Heart left ventricle (tissue), 16 donors: ENCODE measurements around the gene NLRC3. TPM values are rescaled to one million over a fixed set of nuclear protein-coding genes. Genes with fewer than 3 reads are reported as not detected.

Source experiments
- ATAC-seq, 4 donors: fragments of 200-7000 bp; cut with Tn5 transposase; one replicate each; pipeline ENCODE4 v1.9.1; 2020 to 2022; ENCODE audit warnings: moderate library complexity in 4 of 4, mild to moderate bottlenecking in 3 of 4, moderate number of reproducible peaks in 1 of 4
- DNase-seq, 5 donors: peaks; one replicate each; pipeline ENCODE4 v3.0.0-alpha.2; 2020
- H3K27ac ChIP-seq, 12 donors: fragments of 200-600 bp; sonication (generic) in 4 of 12; one replicate each; pipeline versions ENCODE4 v1.5.0 to v1.8.0; 2016 to 2022; ENCODE audit warnings: mild to moderate bottlenecking in 2 of 12
- H3K27me3 ChIP-seq, 9 donors: fragments of 200-600 bp; sonication (generic) in 2 of 9; one replicate each; pipeline versions ENCODE4 v1.5.1 to v1.8.0; 2016 to 2022; ENCODE audit warnings: mild to moderate bottlenecking in 3 of 9
- H3K36me3 ChIP-seq, 9 donors: fragments of 200-600 bp; sonication (generic) in 2 of 9; one replicate each; pipeline versions ENCODE4 v1.5.0 to v1.8.0; 2018 to 2022; ENCODE audit warnings: mild to moderate bottlenecking in 2 of 9
- H3K4me1 ChIP-seq, 12 donors: fragments of 200-600 bp; sonication (generic) in 4 of 12; one replicate each; pipeline versions ENCODE4 v1.5.0 to v1.8.0; 2016 to 2022; ENCODE audit warnings: mild to moderate bottlenecking in 3 of 12
- H3K4me3 ChIP-seq, 12 donors: fragments of 200-600 bp; sonication (generic) in 4 of 12; one replicate each; pipeline versions ENCODE4 v1.5.0 to v1.8.0; 2017 to 2022; ENCODE audit warnings: mild to moderate bottlenecking in 9 of 12, moderate library complexity in 4 of 12
- H3K9me3 ChIP-seq, 12 donors: fragments of 200-600 bp; sonication (generic) in 4 of 12; one replicate each; pipeline versions ENCODE4 v1.5.0 to v1.8.0; 2016 to 2022; ENCODE audit warnings: mild to moderate bottlenecking in 1 of 12
- CTCF ChIP-seq, 12 donors: fragments of 200-600 bp; sonication (generic) in 4 of 12; IDR thresholded peaks; one replicate each; pipeline versions ENCODE4 v1.5.0 to v1.8.0; 2018 to 2022; ENCODE audit warnings: antibody characterized with exemption in 12 of 12, mild to moderate bottlenecking in 5 of 12
- POLR2A ChIP-seq, 2 donors: fragments of 450-650 bp; IDR thresholded peaks; one replicate each; pipeline ENCODE4 v1.6.1; 2017; ENCODE audit warnings: antibody characterized with exemption in 2 of 2, mild to moderate bottlenecking in 2 of 2, moderate library complexity in 2 of 2
- WGBS, 4 donors: extraction: QIAGEN DNeasy Blood & Tissue Kit in 2 of 4; methylation state at CpG; one replicate each; pipeline versions ENCODE4 v1.1.5 to v1.1.7; 2013 to 2018; 5-methylcytosine and 5-hydroxymethylcytosine counted together
- intact Hi-C, 10 donors: fragments of 100-400 bp; cut with DNase I; formaldehyde crosslinking; loops; one replicate each; pipeline versions ENCODE4 v1.11.1 to v1.14.2; 2022
- polyA plus RNA-seq, 2 donors: library from polyadenylated mRNA; stranded (reverse); fragments of 200-250 nt; gene quantifications; one replicate each; pipeline ENCODE4 v1.2.3, GENCODE V29; 2013
- total RNA-seq, 9 donors: library from RNA; depleted of rRNA in 2 of 9; stranded (reverse); fragments of >200 nt in 2 of 9; fragmentation: NEBNext Ultra II Directional in 3 of 9; extraction: Animal tissue kit (Norgen Biotek cat#: 25700) in 3 of 9; gene quantifications; one replicate each; pipeline versions ENCODE4 v1.1.0 to v1.2.4, GENCODE V29; 2016 to 2023
- donor health status: ischemic (EF 13 %, LVEDD 7.1; RV severe dilation, severe dysfunction).
- donor health status: healthy with polysubstance abuse.
- donor health status: DM: no; HTN: yes; CAD: no.
- donor health status: DM: no; HTN: no; CAD: no.
- donor health status: ischemic (EF 25% LVEDD 6.9; RV normal size, moderate dysfunction).
- donor health status: ischemic (EF 25% LVEDD 5.7; RV mildly dilated, moderate dysfunction).
- donor health status: healthy.
- donor health status: DM: yes; HTN: yes; CAD: no.
- donor health status: ischemic (EF 35%, LVEDD 5.7; RV mildly dilated, moderate dysfunction).
- donor health status: nonischemic (EF 11% LVEDD 7.7; RV severe dilation, severe dysfunction).
- donor health status: DM: yes; HTN: yes; CAD: no.
- donor health status: PGD.
- donor health status: ischemic (EF 29% LVEDD 5.4; RV normal size, mild dysfunction).
- donor health status: nonischemic (EF 23%, LVEDD 6.1; RV moderate dilation, normal function).

NLRC3 gene
- total and polyA plus RNA-seq, 11 donors: 0.44 to 2.9 (median 0.95) TPM

- intact Hi-C loops: loop anchor here in 1 of 10 donors (10.0 kb wide), 1 partner anchor 338 kb away; no protein-coding TSS in a partner anchor
- H3K36me3 ChIP-seq: peaks cover 0 to 83% (median 65%) of the 10 kb centered on the region in 9 donors
- WGBS, 4 donors: 38 to 42% (median 40%) methylated on average over 4 of the region's 4 CpGs
- no peaks in the 10 kb centered on the region for H3K9me3 ChIP-seq
- no peak for TF ChIP-seq CTCF (IDR thresholded peaks at IDR 0.05)
- TF ChIP-seq POLR2A (IDR thresholded peaks at IDR 0.05): no peak
- no peaks in the 10 kb centered on the region for H3K27me3 ChIP-seq
- peak in 3 of 5 donors; percentile 30 to 38 (median 33) for DNase-seq
- peak overlapping the region in 9 of 12 donors; percentile 6 to 70 (median 53) for H3K27ac ChIP-seq
- H3K4me1 ChIP-seq: peaks cover 0 to 9% (median 1%) of the 10 kb centered on the region in 12 donors
- H3K4me3 ChIP-seq: no peak overlapping the region
- ATAC-seq: peak; percentile 52 to 78 (median 70)
Observed at GRCh38 chr16:3536851-3537250, 40.4 kb downstream of the NLRC3 start.

GRCh38 chr16:3536271-3536731 lies 40.9 kb downstream of the NLRC3 start:
- H3K27ac ChIP-seq: peak overlapping the region in 7 of 12 donors; percentile 6 to 70 (median 53)
- intact Hi-C loops: loop anchor here in 1 of 10 donors (10.0 kb wide), 1 partner anchor 338 kb away; no protein-coding TSS in a partner anchor
- H3K27me3 ChIP-seq: no peaks in the 10 kb centered on the region
- H3K9me3 ChIP-seq: no peaks in the 10 kb centered on the region
- peaks cover 0 to 9% (median 1%) of the 10 kb centered on the region in 12 donors for H3K4me1 ChIP-seq
- DNase-seq (no peak), ATAC-seq (no peak)
- peaks cover 0 to 83% (median 71%) of the 10 kb centered on the region in 9 donors for H3K36me3 ChIP-seq
- WGBS, 4 donors: 64 to 73% (median 69%) methylated on average over 3 of the region's 3 CpGs
- TF ChIP-seq CTCF (IDR thresholded peaks at IDR 0.05): no peak
- no peak for TF ChIP-seq POLR2A (IDR thresholded peaks at IDR 0.05)
- no peak overlapping the region for H3K4me3 ChIP-seq

GRCh38 chr16:3534126-3534525 lies 43.1 kb downstream of the NLRC3 start:
- Histone ChIP-seq H3K9me3 (no peaks in the 10 kb centered on the region), H3K27me3 (no peaks in the 10 kb centered on the region), H3K4me3 (no peak overlapping the region), H3K36me3 (peaks cover 0 to 80% (median 71%) of the 10 kb centered on the region in 9 donors), H3K4me1 (peaks cover 0 to 9% (median 1%) of the 10 kb centered on the region in 12 donors), H3K27ac (no peak overlapping the region)
- no peak for ATAC-seq
- WGBS, 4 donors: 92 to 94% (median 93%) methylated on average over 10 of the region's 10 CpGs
- no peak for TF ChIP-seq POLR2A (IDR thresholded peaks at IDR 0.05)
- no peak for TF ChIP-seq CTCF (IDR thresholded peaks at IDR 0.05)
- intact Hi-C loops: loop anchor here in 2 of 10 donors (2.0 to 10.0 kb wide), 2 partner anchors 37 to 341 kb away; no protein-coding TSS in a partner anchor
- no peak for DNase-seq

GRCh38 chr16:3532741-3533140 lies 44.5 kb downstream of the NLRC3 start:
- no peaks in the 10 kb centered on the region for H3K27me3 ChIP-seq
- H3K27ac ChIP-seq: no peak overlapping the region
- ATAC-seq (no peak), DNase-seq (no peak)
- peaks cover 0 to 86% (median 64%) of the 10 kb centered on the region in 9 donors for H3K36me3 ChIP-seq
- no peaks in the 10 kb centered on the region for H3K9me3 ChIP-seq
- H3K4me3 ChIP-seq: no peak overlapping the region
- intact Hi-C loops: loop anchor here in 1 of 10 donors (10.0 kb wide), 1 partner anchor 342 kb away; no protein-coding TSS in a partner anchor
- WGBS, 4 donors: 89 to 97% (median 94%) methylated on average over 12 of the region's 12 CpGs
- TF ChIP-seq CTCF (IDR thresholded peaks at IDR 0.05): no peak
- TF ChIP-seq POLR2A (IDR thresholded peaks at IDR 0.05): no peak
- H3K4me1 ChIP-seq: peaks cover 0 to 9% (median 1%) of the 10 kb centered on the region in 12 donors
